H9 (cell line): ENCODE measurements around the gene KAZN. TPM values are rescaled to one million over a fixed set of nuclear protein-coding genes. Genes with fewer than 3 reads are reported as not detected.
A peak's percentile ranks its signal among the peaks of the same experiment; 100 is the strongest.

Experiments
- DNase-seq: peaks from one replicate; pipeline ENCODE4 v3.0.0-alpha.2; 2017
- H2AFZ ChIP-seq: one replicate; pipeline ENCODE4 v1.6.1; 2013; ENCODE audit warnings: mild to moderate bottlenecking, low read length, control low read depth, moderate library complexity
- H2AK5ac ChIP-seq: 2 replicates; pipeline ENCODE4 v1.6.1; 2013; ENCODE audit warnings: low read length, control low read depth, mixed read lengths; ENCODE audit not compliant: insufficient read length
- H2BK120ac ChIP-seq: one replicate; pipeline ENCODE4 v1.6.1; 2013; ENCODE audit warnings: low read depth, mild to moderate bottlenecking, low read length, control low read depth, inconsistent platforms; ENCODE audit not compliant: poor library complexity, severe bottlenecking
- H2BK12ac ChIP-seq: 2 replicates; pipeline ENCODE4 v1.6.1; 2013; ENCODE audit warnings: low read length, control low read depth, mixed read lengths, low read depth; ENCODE audit not compliant: insufficient read length
- H2BK15ac ChIP-seq: 2 replicates; pipeline ENCODE4 v1.6.1; 2013; ENCODE audit warnings: low read depth, low read length, control low read depth
- H2BK20ac ChIP-seq: one replicate; pipeline ENCODE4 v1.6.1; 2013; ENCODE audit warnings: low read depth, mild to moderate bottlenecking, low read length, control low read depth, inconsistent platforms; ENCODE audit not compliant: poor library complexity, severe bottlenecking
- H2BK5ac ChIP-seq: 2 replicates; pipeline ENCODE4 v1.6.1; 2013; ENCODE audit warnings: low read length, control low read depth, mixed read lengths; ENCODE audit not compliant: insufficient read length
- H3K14ac ChIP-seq: 2 replicates; pipeline ENCODE4 v1.6.1; 2013; ENCODE audit warnings: low read length, control low read depth; ENCODE audit not compliant: insufficient read depth
- H3K18ac ChIP-seq: 2 replicates; pipeline ENCODE4 v1.6.1; 2013; ENCODE audit warnings: low read depth, mild to moderate bottlenecking, mixed read lengths, low read length, control low read depth; ENCODE audit not compliant: insufficient read length
- H3K23ac ChIP-seq: 2 replicates; pipeline ENCODE4 v1.6.1; 2013; ENCODE audit warnings: low read length, control low read depth, mixed read lengths, low read depth; ENCODE audit not compliant: insufficient read length
- H3K23me2 ChIP-seq: 2 replicates; pipeline ENCODE4 v1.6.1; 2013; ENCODE audit warnings: low read depth, mild to moderate bottlenecking, mixed read lengths, low read length, control low read depth; ENCODE audit not compliant: insufficient read length, poor library complexity, severe bottlenecking
- H3K27ac ChIP-seq: 2 replicates; pipeline ENCODE4 v1.5.1; 2013; ENCODE audit warnings: low read length, control low read depth, mixed read lengths, low read depth; ENCODE audit not compliant: insufficient read length
- H3K27me3 ChIP-seq: 2 replicates; pipeline ENCODE4 v1.6.1; 2013; ENCODE audit warnings: low read length, control low read depth, inconsistent platforms; ENCODE audit not compliant: insufficient read depth
- H3K4ac ChIP-seq: 2 replicates; pipeline ENCODE4 v1.6.1; 2013; ENCODE audit warnings: low read depth, mild to moderate bottlenecking, control low read depth, inconsistent platforms, low read length, moderate library complexity
- H3K4me1 ChIP-seq: 2 replicates; pipeline ENCODE4 v1.6.1; 2013; ENCODE audit warnings: low read length, control low read depth, inconsistent platforms; ENCODE audit not compliant: insufficient read depth
- H3K4me2 ChIP-seq: 2 replicates; pipeline ENCODE4 v1.6.1; 2013; ENCODE audit warnings: low read length, control low read depth, mixed read lengths; ENCODE audit not compliant: insufficient read length, insufficient read depth
- H3K56ac ChIP-seq: 2 replicates; pipeline ENCODE4 v1.6.1; 2013; ENCODE audit warnings: low read depth, mild to moderate bottlenecking, mixed read lengths, low read length, control low read depth; ENCODE audit not compliant: insufficient read length
- H3K79me1 ChIP-seq: 2 replicates; pipeline ENCODE4 v1.6.1; 2013; ENCODE audit warnings: low read depth, mild to moderate bottlenecking, moderate library complexity, low read length, control low read depth, inconsistent platforms; ENCODE audit not compliant: insufficient read depth, poor library complexity, severe bottlenecking
- H3K79me2 ChIP-seq: 2 replicates; pipeline ENCODE4 v1.6.1; 2013; ENCODE audit warnings: low read length, control low read depth, inconsistent platforms; ENCODE audit not compliant: insufficient read depth
- H3K9ac ChIP-seq: 2 replicates; pipeline ENCODE4 v1.6.1; 2013; ENCODE audit warnings: low read length, control low read depth, mixed read lengths; ENCODE audit not compliant: insufficient read length; ENCODE audit errors: extremely low read depth
- H3K9me3 ChIP-seq: one replicate; pipeline ENCODE4 v1.6.1; 2013; ENCODE audit warnings: low read depth, low read length, inconsistent platforms; ENCODE audit not compliant: control insufficient read depth
- H3T11ph ChIP-seq: one replicate; pipeline ENCODE4 v1.6.1; 2013; ENCODE audit warnings: mild to moderate bottlenecking, low read length, control low read depth, inconsistent platforms
- H4K20me1 ChIP-seq: one replicate; pipeline ENCODE4 v1.6.1; 2013; ENCODE audit not compliant: control insufficient read depth, insufficient read length, insufficient read depth
- H4K5ac ChIP-seq: 2 replicates; pipeline ENCODE4 v1.6.1; 2013; ENCODE audit warnings: low read depth, mild to moderate bottlenecking, mixed read lengths, low read length, control low read depth; ENCODE audit not compliant: insufficient read length
- H4K8ac ChIP-seq: replicated peaks from 2 replicates; pipeline ENCODE4 v1.6.1; 2013; ENCODE audit warnings: low read length, control low read depth, mixed read lengths, low read depth; ENCODE audit not compliant: insufficient read length
- H4K91ac ChIP-seq: 2 replicates; pipeline ENCODE4 v1.6.1; 2013; ENCODE audit warnings: low read depth, mild to moderate bottlenecking, moderate library complexity, mixed read lengths, low read length, control low read depth; ENCODE audit not compliant: insufficient read length
- H3K27ac Mint-ChIP-seq, 3 experiments: 2 replicates in 2 of 3; 3 replicates in 1 of 3; pipeline ENCODE4 v1.8.0; 2020 to 2021; ENCODE audit warnings: mixed read lengths in 3 of 3, mild to moderate bottlenecking in 1 of 3, moderate library complexity in 1 of 3
- H3K27me3 Mint-ChIP-seq: 2 replicates; pipeline ENCODE4 v1.8.0; 2021; ENCODE audit warnings: low read depth, mild to moderate bottlenecking, moderate library complexity, mixed read lengths
- H3K36me3 Mint-ChIP-seq, 3 experiments: 2 replicates in 2 of 3; 3 replicates in 1 of 3; pipeline ENCODE4 v1.8.0; 2020 to 2021; ENCODE audit warnings: low read depth in 3 of 3, mixed read lengths in 3 of 3; ENCODE audit not compliant: insufficient read depth in 1 of 3
- H3K4me1 Mint-ChIP-seq, 2 experiments: 2 replicates each; pipeline ENCODE4 v1.8.0; 2020; ENCODE audit warnings: mixed read lengths in 2 of 2
- H3K4me3 Mint-ChIP-seq, 2 experiments: 2 replicates in 1 of 2; 3 replicates in 1 of 2; pipeline ENCODE4 v1.8.0; 2020 to 2021; ENCODE audit warnings: mild to moderate bottlenecking in 2 of 2, mixed read lengths in 2 of 2, moderate library complexity in 1 of 2
- H3K9me3 Mint-ChIP-seq, 2 experiments: 2 replicates in 1 of 2; 3 replicates in 1 of 2; pipeline ENCODE4 v1.8.0; 2020; ENCODE audit warnings: mild to moderate bottlenecking in 2 of 2, mixed read lengths in 2 of 2, moderate library complexity in 1 of 2
- CTCF ChIP-seq: fragments of 200-600 bp; sonication (generic); conservative IDR thresholded peaks from 3 replicates; pipeline ENCODE4 v1.8.0; 2021; ENCODE audit warnings: antibody characterized with exemption, mild to moderate bottlenecking
- WGBS: extraction: QIAGEN DNeasy Blood & Tissue Kit; methylation state at CpG from one replicate; pipeline ENCODE4 v1.1.7; 2013; ENCODE audit warnings: missing lambda C conversion rate, low lambda C conversion rate, mixed read lengths; ENCODE audit not compliant: insufficient read length; ENCODE audit errors: extremely low coverage; 5-methylcytosine and 5-hydroxymethylcytosine counted together
- total RNA-seq: library from RNA; stranded (reverse); gene quantifications from 2 replicates; pipeline ENCODE4 v1.2.1, GENCODE V29; 2021

KAZN gene
- total RNA-seq, 1 experiment from 2014 or later = 7.6 TPM

- H2BK5ac ChIP-seq = no peak overlapping the region
- Mint-ChIP-seq H3K36me3 (no peaks in the 10 kb centered on the region), H3K9me3 (no peaks in the 10 kb centered on the region), H3K27ac (peak overlapping the region in 1 of 3 experiments; percentile 88; a peak in 1 of 7 replicates), H3K4me3 (no peak overlapping the region), H3K4me1 (peaks cover 20 to 28% of the 10 kb centered on the region in 2 experiments), H3K27me3 (peaks cover 4% of the 10 kb centered on the region)
- no peak overlapping the region for H2BK120ac ChIP-seq
- no peak overlapping the region for H3K9ac ChIP-seq
- H3K14ac ChIP-seq = no peak overlapping the region; the same call in 1 of the 2 replicates
- no peak overlapping the region for H2AK5ac ChIP-seq
- H4K5ac ChIP-seq = no peak overlapping the region
- no peak overlapping the region for H3K27ac ChIP-seq
- no peak overlapping the region for H4K8ac ChIP-seq
- no peaks in the 10 kb centered on the region for H3K27me3 ChIP-seq
- no peak overlapping the region for H2BK15ac ChIP-seq
- H2BK20ac ChIP-seq = no peak overlapping the region
- no peak overlapping the region for H3K23ac ChIP-seq
- no CpG with 5 or more reads among the region's 10 CpGs for WGBS
- no peak for DNase-seq
- H3K4me1 ChIP-seq = 0 out of 2 replicates have a peak, but pooled peaks cover 4% of the 10 kb centered on the region
- no peaks in the 10 kb centered on the region for H4K20me1 ChIP-seq
- H3T11ph ChIP-seq = no peak overlapping the region
- no peak overlapping the region for H2AFZ ChIP-seq
- no peaks in the 10 kb centered on the region for H3K23me2 ChIP-seq
- H3K79me1 ChIP-seq = no peaks in the 10 kb centered on the region
- TF ChIP-seq CTCF = no peak
- no peak overlapping the region for H3K18ac ChIP-seq
- H3K9me3 ChIP-seq = no peaks in the 10 kb centered on the region
- no peak overlapping the region for H3K4me2 ChIP-seq
- H3K56ac ChIP-seq = no peak overlapping the region
- no peaks in the 10 kb centered on the region for H3K79me2 ChIP-seq
- H2BK12ac ChIP-seq = no peak overlapping the region
- no peak overlapping the region for H3K4ac ChIP-seq
- H4K91ac ChIP-seq = no peak overlapping the region
Measured at GRCh38 chr1:15022048-15022447, 423.6 kb downstream of the KAZN start.
